ENCODE results near the gene CNPY1.
"Not testable (repeated sequence)": the region's sequence is repeated elsewhere in the genome, so short reads cannot be mapped to it uniquely, and the experiment has no call there.

DNA sequence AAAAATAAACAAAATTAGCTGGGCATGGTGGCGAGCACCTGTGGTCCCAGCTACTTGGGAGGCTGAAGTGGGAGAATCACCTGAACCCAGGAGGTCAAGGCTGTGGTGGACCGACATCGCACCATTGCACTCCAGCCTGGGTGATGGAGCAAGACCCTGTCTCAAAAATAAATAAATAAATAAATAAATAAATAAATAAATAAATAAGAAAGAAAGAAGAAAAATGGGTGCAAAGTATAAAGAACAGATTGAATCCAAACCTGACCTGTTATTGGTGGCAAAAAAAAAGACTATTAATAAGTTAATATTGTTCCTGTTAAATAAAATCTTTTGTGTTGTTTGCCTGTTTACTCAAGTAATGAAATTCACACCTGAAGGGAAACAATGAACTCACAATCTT lies 27.0 kb downstream of the CNPY1 start:
- not testable (repeated sequence) for TF ChIP-seq RAD21 (conservative IDR thresholded peaks at IDR 0.05); MXI1 (conservative IDR thresholded peaks at IDR 0.05; ENCODE audit: poor library complexity, severe bottlenecking); POLR2AphosphoS5 (IDR thresholded peaks at IDR 0.05)
